HG02852 (cell line): Measurements from ENCODE around the gene CPA2.
"Not testable (repeated sequence)": the region's sequence is repeated elsewhere in the genome, so short reads cannot be mapped to it uniquely, and the experiment has no call there.

Source experiments
- ATAC-seq: cut with Tn5 transposase; IDR thresholded peaks from one replicate; pipeline ENCODE4 v1.9.1; 2021; ENCODE audit warnings: mild to moderate bottlenecking, moderate library complexity; ENCODE audit not compliant: unreplicated experiment

Gene CPA2

GRCh38 chr7:130266258-130266960, at the start of gene CPA2:
CPA2 (plus strand) TSS chr7:130266863; CDS start chr7:130266882, 19 bp downstream.
- ATAC-seq: no peak

- no peak for ATAC-seq
Measured at GRCh38 chr7:130218806-130219620, 47.6 kb upstream of the CPA2 start.

GRCh38 chr7:130219871-130220270, 46.8 kb upstream of the CPA2 start:
- no peak for ATAC-seq

- ATAC-seq: no peak
Measured at GRCh38 chr7:130221746-130222145, 44.9 kb upstream of the CPA2 start.

- ATAC-seq: no peak
Measured at GRCh38 chr7:130223646-130224045, 43.0 kb upstream of the CPA2 start.

GRCh38 chr7:130224210-130224609, 42.5 kb upstream of the CPA2 start:
- no peak for ATAC-seq

GRCh38 chr7:130224923-130225322, 41.7 kb upstream of the CPA2 start:
- not testable (repeated sequence) for ATAC-seq

- ATAC-seq: no peak
Measured at GRCh38 chr7:130226333-130226732, 40.3 kb upstream of the CPA2 start.

- ATAC-seq: no peak
Measured at GRCh38 chr7:130227883-130228575, 38.6 kb upstream of the CPA2 start.

GRCh38 chr7:130228840-130229502, 37.7 kb upstream of the CPA2 start:
- ATAC-seq: no peak

- not testable (repeated sequence) for ATAC-seq
Measured at GRCh38 chr7:130229981-130230380, 36.7 kb upstream of the CPA2 start.

- no peak for ATAC-seq
Measured at GRCh38 chr7:130231792-130232191, 34.9 kb upstream of the CPA2 start.

GRCh38 chr7:130232209-130232608, 34.5 kb upstream of the CPA2 start:
- ATAC-seq: no peak

- ATAC-seq: no peak
Measured at GRCh38 chr7:130234078-130234477, 32.6 kb upstream of the CPA2 start.

- ATAC-seq: not testable (repeated sequence)
Measured at GRCh38 chr7:130236361-130236760, 30.3 kb upstream of the CPA2 start.

GRCh38 chr7:130240240-130240639, 26.4 kb upstream of the CPA2 start:
- ATAC-seq: no peak

GRCh38 chr7:130242198-130243014, 24.3 kb upstream of the CPA2 start:
- no peak for ATAC-seq

- not testable (repeated sequence) for ATAC-seq
Measured at GRCh38 chr7:130243486-130243885, 23.2 kb upstream of the CPA2 start.

- not testable (repeated sequence) for ATAC-seq
Measured at GRCh38 chr7:130246491-130246890, 20.2 kb upstream of the CPA2 start.

- ATAC-seq: not testable (repeated sequence)
Measured at GRCh38 chr7:130248842-130249241, 17.8 kb upstream of the CPA2 start.
